HL-60 (cell line): Measurements from ENCODE around the gene RUNX2.

ENCODE experiments used
- REST ChIP-seq: IDR thresholded peaks from 2 replicates; pipeline ENCODE4 v1.6.1; 2012; ENCODE audit warnings: low read depth; ENCODE audit not compliant: insufficient replicate concordance
- TF ChIP-seq, protein P1 (sequence below): IDR thresholded peaks from one replicate; pipeline ENCODE4 v1.5.1; 2011; ENCODE audit warnings: low read length, control low read depth, inconsistent platforms; ENCODE audit not compliant: insufficient read depth

- TF ChIP-seq, protein P1, sequence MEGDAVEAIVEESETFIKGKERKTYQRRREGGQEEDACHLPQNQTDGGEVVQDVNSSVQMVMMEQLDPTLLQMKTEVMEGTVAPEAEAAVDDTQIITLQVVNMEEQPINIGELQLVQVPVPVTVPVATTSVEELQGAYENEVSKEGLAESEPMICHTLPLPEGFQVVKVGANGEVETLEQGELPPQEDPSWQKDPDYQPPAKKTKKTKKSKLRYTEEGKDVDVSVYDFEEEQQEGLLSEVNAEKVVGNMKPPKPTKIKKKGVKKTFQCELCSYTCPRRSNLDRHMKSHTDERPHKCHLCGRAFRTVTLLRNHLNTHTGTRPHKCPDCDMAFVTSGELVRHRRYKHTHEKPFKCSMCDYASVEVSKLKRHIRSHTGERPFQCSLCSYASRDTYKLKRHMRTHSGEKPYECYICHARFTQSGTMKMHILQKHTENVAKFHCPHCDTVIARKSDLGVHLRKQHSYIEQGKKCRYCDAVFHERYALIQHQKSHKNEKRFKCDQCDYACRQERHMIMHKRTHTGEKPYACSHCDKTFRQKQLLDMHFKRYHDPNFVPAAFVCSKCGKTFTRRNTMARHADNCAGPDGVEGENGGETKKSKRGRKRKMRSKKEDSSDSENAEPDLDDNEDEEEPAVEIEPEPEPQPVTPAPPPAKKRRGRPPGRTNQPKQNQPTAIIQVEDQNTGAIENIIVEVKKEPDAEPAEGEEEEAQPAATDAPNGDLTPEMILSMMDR = no peak
- no peak for TF ChIP-seq REST
Measured at GRCh38 chr6:45305546-45305945, 22.6 kb upstream of the RUNX2 start.
